Measurements from ENCODE around the gene CNTLN.

- no peak for TF ChIP-seq CTCF (IDR thresholded peaks at IDR 0.05)
- no peak for TF ChIP-seq RAD21 (conservative IDR thresholded peaks at IDR 0.05 in 1 of 2, IDR thresholded peaks at IDR 0.05 in 1 of 2)
- no peak for TF ChIP-seq POLR2A (IDR thresholded peaks at IDR 0.05; ENCODE audit: low read length)
- no peak for TF ChIP-seq MAX (IDR thresholded peaks at IDR 0.05)
- TF ChIP-seq KDM5A (IDR thresholded peaks at IDR 0.05): no peak
Observed at GRCh38 chr9:17342696-17343095, 207.9 kb downstream of the CNTLN start.
